22Rv1 (cell line): ENCODE measurements around the gene ARPC5L.

Experiments
- ZFX ChIP-seq: fragments of 450-650 bp; IDR thresholded peaks from 2 replicates; pipeline ENCODE4 v1.6.1; 2017; ENCODE audit warnings: antibody characterized with exemption, borderline replicate concordance
- TF ChIP-seq, protein P1 (sequence below): fragments of 450-650 bp; IDR thresholded peaks from 2 replicates; pipeline ENCODE4 v1.5.1; 2017; ENCODE audit warnings: mild to moderate bottlenecking

DNA sequence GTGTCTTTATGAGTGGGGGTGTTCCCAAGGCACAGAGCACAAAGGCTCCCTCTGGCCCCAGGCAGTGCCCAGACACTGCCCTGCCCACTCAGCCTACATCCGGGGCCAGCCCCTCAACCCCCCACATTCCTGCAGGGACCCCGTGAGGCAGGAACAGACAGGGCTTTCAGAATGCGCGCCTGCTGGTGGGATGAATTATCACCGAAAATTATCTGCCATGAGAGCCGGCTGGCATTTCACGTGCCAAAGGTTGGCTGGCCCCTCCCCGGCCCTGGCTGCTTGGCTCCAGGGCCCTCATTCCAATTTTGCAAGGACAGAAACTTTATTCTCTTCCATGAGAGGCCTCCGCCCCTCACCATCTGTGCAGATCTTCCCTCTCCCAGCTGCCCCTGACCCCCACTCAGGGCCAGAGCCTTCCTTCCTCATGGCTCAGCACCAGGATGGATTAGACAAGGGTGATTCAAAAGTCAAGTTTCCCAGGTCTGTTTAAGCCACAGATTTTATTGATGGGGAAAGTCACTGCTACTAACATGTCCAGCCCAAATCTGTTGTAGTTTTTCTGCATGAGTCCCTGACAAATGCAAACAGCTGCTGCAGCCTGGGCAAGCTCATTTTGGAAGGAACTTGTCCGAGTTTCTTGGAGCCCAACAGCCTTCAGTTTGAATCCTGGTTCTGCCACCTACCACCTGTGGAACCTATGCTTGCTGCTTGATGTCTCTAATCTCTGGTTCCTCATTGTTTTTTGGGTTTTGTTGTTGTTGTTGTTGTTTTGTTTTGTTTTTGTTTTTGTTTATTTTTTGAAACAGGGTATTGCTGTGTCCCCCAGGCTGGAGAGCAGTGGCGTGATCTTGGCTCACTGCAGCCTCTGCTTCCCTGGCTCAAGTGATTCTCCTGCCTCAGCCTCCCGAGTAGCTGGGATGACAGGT lies 41.0 kb upstream of the ARPC5L start:
- TF ChIP-seq, protein P1, sequence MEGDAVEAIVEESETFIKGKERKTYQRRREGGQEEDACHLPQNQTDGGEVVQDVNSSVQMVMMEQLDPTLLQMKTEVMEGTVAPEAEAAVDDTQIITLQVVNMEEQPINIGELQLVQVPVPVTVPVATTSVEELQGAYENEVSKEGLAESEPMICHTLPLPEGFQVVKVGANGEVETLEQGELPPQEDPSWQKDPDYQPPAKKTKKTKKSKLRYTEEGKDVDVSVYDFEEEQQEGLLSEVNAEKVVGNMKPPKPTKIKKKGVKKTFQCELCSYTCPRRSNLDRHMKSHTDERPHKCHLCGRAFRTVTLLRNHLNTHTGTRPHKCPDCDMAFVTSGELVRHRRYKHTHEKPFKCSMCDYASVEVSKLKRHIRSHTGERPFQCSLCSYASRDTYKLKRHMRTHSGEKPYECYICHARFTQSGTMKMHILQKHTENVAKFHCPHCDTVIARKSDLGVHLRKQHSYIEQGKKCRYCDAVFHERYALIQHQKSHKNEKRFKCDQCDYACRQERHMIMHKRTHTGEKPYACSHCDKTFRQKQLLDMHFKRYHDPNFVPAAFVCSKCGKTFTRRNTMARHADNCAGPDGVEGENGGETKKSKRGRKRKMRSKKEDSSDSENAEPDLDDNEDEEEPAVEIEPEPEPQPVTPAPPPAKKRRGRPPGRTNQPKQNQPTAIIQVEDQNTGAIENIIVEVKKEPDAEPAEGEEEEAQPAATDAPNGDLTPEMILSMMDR: no peak
- no peak for TF ChIP-seq ZFX
